Measurements from ENCODE around the gene MFSD1.
A peak's percentile ranks its signal among the peaks of the same experiment; 100 is the strongest.

GRCh38 chr3:158794936-158795518, 6.8 kb upstream of the MFSD1 start:
- TF ChIP-seq CTCF (IDR thresholded peaks at IDR 0.05; ENCODE audit: low read depth, low read length) (peak; percentile 65), POLR2A (IDR thresholded peaks at IDR 0.05; ENCODE audit: extremely low read depth, insufficient read length) (no peak), MYC (IDR thresholded peaks at IDR 0.05; ENCODE audit: low read depth, low read length) (no peak), MAX (IDR thresholded peaks at IDR 0.05; ENCODE audit: low read depth, low read length) (no peak)
